HG02840 (cell line): Measurements from ENCODE around the gene TIPRL.
A peak's percentile ranks its signal among the peaks of the same experiment; 100 is the strongest.
"Not testable (repeated sequence)": the region's sequence is repeated elsewhere in the genome, so short reads cannot be mapped to it uniquely, and the experiment has no call there.

Experiments
- ATAC-seq: cut with Tn5 transposase; IDR thresholded peaks from one replicate; pipeline ENCODE4 v1.9.1; 2021; ENCODE audit warnings: mild to moderate bottlenecking, moderate library complexity, moderate number of reproducible peaks; ENCODE audit not compliant: unreplicated experiment, low FRiP score

TIPRL gene

GRCh38 chr1:168207673-168208072, 28.9 kb downstream of the TIPRL start:
- ATAC-seq, result not testable (repeated sequence)

- ATAC-seq, result no peak
These were observed 31.6 kb downstream of the TIPRL start for GRCh38 chr1:168210312-168210711.

GRCh38 chr1:168213349-168213748, 34.6 kb downstream of the TIPRL start:
- no peak for ATAC-seq

GRCh38 chr1:168216171-168216570, 37.4 kb downstream of the TIPRL start:
- ATAC-seq, result no peak

GRCh38 chr1:168217664-168218063, 38.9 kb downstream of the TIPRL start:
- no peak for ATAC-seq

GRCh38 chr1:168218658-168219057, 39.9 kb downstream of the TIPRL start:
- no peak for ATAC-seq

- no peak for ATAC-seq
These were observed 41.7 kb downstream of the TIPRL start for GRCh38 chr1:168220470-168220871.

GRCh38 chr1:168221275-168221674, 42.5 kb downstream of the TIPRL start:
- no peak for ATAC-seq

GRCh38 chr1:168223261-168223660, 44.5 kb downstream of the TIPRL start:
- ATAC-seq, result no peak

GRCh38 chr1:168223681-168224540, 45.1 kb downstream of the TIPRL start:
- ATAC-seq, result no peak

GRCh38 chr1:168224991-168225390, 46.2 kb downstream of the TIPRL start:
- no peak for ATAC-seq

- ATAC-seq, result peak; percentile 72
These were observed 46.9 kb downstream of the TIPRL start, which contains the start of gene SFT2D2 for GRCh38 chr1:168225476-168226190. SFT2D2 (plus strand) TSS chr1:168226004; CDS start chr1:168226080, 76 bp downstream.

- no peak for ATAC-seq
These were observed 48.9 kb downstream of the TIPRL start for GRCh38 chr1:168227620-168228019.

- no peak for ATAC-seq
These were observed 51.1 kb downstream of the TIPRL start for GRCh38 chr1:168229893-168230292.

- no peak for ATAC-seq
These were observed 51.9 kb downstream of the TIPRL start for GRCh38 chr1:168230709-168231108.

GRCh38 chr1:168234846-168235547, 56.2 kb downstream of the TIPRL start:
- no peak for ATAC-seq

GRCh38 chr1:168235548-168235885, 56.8 kb downstream of the TIPRL start:
- no peak for ATAC-seq

GRCh38 chr1:168235937-168236336, 57.2 kb downstream of the TIPRL start:
- no peak for ATAC-seq

- no peak for ATAC-seq
These were observed 58.3 kb downstream of the TIPRL start for GRCh38 chr1:168236836-168237611.

- ATAC-seq, result no peak
These were observed 64.4 kb downstream of the TIPRL start for GRCh38 chr1:168243198-168243597.
